ENCODE measurements around the gene PRR14L.

PRR14L gene

DNA sequence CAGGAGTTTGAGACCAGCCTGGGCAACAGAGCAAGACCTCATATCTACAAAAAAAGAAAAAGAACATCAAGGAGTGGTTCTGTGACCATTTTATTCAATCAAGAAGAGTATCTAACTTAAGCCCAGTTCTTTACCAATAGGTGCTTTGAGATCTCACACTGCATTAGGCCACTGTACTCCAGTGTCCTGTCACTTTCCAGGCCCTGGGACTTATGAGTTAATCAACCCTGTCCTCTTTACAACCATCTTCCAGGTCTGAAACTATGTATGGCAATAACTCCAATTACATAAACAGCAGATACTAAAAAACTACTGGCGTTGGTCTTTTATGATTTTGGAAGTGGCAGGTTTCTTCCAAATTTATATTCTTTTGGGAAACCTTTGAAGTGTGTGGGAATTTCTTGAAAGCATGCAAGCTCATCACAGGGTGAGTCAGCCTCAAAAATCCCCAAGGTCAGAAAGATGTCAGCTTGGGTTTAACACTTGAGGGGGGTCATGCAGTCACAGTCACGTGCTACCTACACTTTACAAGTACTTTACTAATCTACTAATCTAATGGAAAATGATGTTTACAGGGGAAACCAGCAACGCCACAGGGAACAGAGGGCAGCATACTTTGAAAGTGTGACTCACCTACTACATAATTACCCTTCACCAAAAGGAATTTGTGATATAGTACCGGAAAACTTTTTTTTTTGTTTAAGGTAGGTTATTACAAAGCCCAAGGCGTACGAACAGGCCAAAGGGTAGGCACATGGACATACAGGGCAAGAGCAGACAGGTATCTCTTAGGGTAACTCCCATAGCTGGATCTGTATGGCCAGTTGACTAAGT is 103.5 kb downstream of the PRR14L start:
- POLR2A ChIA-PET = interaction anchor here (3.3 kb wide), 1 partner anchor 15 kb away, joined by 16 read pairs; the partner anchor contains the start of gene PISD
- TF ChIP-seq ARNT (IDR thresholded peaks at IDR 0.05) (no peak), SUZ12 (IDR thresholded peaks at IDR 0.05) (no peak), HDGF (IDR thresholded peaks at IDR 0.05; ENCODE audit: borderline replicate concordance) (no peak), NFRKB (IDR thresholded peaks at IDR 0.05) (no peak), FOXM1 (IDR thresholded peaks at IDR 0.05; ENCODE audit: borderline replicate concordance) (no peak), ELF4 (IDR thresholded peaks at IDR 0.05) (no peak), BHLHE40 (IDR thresholded peaks at IDR 0.05; ENCODE audit: borderline replicate concordance) (no peak), FOXA1 (IDR thresholded peaks at IDR 0.05) (no peak), L3MBTL2 (conservative IDR thresholded peaks at IDR 0.05) (no peak), ZNF384 (IDR thresholded peaks at IDR 0.05) (no peak)
- TF ChIP-seq, protein P1, sequence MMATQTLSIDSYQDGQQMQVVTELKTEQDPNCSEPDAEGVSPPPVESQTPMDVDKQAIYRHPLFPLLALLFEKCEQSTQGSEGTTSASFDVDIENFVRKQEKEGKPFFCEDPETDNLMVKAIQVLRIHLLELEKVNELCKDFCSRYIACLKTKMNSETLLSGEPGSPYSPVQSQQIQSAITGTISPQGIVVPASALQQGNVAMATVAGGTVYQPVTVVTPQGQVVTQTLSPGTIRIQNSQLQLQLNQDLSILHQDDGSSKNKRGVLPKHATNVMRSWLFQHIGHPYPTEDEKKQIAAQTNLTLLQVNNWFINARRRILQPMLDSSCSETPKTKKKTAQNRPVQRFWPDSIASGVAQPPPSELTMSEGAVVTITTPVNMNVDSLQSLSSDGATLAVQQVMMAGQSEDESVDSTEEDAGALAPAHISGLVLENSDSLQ (IDR thresholded peaks at IDR 0.05) = no peak
- DNase-seq (ENCODE audit: extremely low spot score) = peak; percentile 17
- CTCF ChIA-PET = interaction anchor here (0.7 to 1.4 kb wide), 2 partner anchors 10 to 12 kb away, joined by 3 to 4 read pairs; no protein-coding TSS in a partner anchor

DNA sequence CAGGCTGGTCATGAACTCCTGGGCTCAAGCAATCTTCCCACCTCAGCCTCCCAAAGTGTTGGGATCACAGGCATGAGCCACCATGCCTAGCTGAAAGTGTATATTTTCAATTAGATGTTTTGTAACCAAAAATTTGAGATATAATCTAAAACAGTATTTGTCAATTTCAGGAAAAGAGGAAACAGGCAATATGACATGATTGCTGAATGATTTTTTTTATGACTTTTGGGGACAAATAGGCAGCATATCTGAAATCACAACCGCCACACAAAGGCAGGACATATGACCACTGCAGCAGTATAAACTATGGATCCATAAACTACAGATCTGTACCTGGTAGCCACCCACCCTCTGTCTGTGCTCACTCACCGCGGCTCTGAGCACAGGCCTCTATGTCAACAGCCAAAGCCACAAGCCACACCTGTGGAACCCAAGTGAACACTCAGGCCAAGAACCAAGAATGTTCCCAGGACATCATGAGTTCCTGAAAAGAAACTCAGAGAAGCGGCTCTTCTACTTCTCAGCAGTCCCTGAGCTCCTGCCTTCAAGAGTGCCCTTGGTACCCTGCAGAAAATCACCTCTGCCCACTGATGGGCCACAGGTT is 110.4 kb downstream of the PRR14L start:
- TF ChIP-seq HDGF (IDR thresholded peaks at IDR 0.05; ENCODE audit: borderline replicate concordance) = no peak
- TF ChIP-seq ELF4 (IDR thresholded peaks at IDR 0.05) = no peak
- TF ChIP-seq TARDBP (IDR thresholded peaks at IDR 0.05) = no peak
- no peak for TF ChIP-seq L3MBTL2 (conservative IDR thresholded peaks at IDR 0.05)
- TF ChIP-seq ZNF384 (IDR thresholded peaks at IDR 0.05) = no peak
- no peak for TF ChIP-seq NFRKB (IDR thresholded peaks at IDR 0.05)
- DNase-seq (ENCODE audit: extremely low spot score) = no peak
- ChIA-PET POLR2A (interaction anchor here (1.0 kb wide), 1 partner anchor 22 kb away, joined by 7 read pairs; the partner anchor contains the start of gene PISD), CTCF (interaction anchor here (0.6 kb wide), 1 partner anchor 334 kb away, joined by 3 read pairs; no protein-coding TSS in a partner anchor)

DNA sequence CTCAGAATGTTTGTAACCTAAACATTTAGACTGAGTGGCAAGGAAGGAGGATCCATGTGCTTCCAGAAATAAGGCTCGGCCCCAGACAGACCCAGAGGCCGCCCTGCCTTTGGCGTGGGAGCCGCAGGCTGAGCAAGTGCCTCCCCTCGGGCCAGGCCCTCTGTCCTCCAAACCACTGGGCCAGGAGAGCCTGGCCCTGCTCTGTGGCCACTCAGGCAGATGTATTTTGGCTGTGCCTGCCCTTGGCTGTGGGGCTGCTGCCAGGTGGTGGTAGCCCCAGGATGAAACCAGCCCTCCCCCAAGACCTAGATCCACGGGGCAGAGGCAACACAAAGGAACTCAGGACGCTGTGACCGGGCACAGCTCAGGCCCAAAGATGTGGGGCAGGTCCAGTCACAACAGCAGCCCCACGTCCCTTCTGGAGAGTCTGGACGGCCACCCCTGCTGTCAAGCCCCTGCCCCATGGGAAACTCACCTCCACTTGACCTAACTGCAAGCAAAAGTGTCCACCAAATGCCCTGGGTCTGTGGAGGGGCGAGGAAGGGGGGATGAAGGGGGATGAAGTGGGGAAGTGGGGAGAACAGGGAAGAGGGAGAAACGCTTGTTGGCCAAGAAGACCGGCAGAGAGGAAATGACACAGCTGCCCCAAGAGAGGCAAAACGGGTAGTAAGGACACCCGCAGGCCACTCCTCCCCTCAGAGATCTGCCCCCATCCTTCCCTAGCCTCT is 111.9 kb downstream of the PRR14L start:
- ChIA-PET POLR2A (no interaction called here), CTCF (no interaction called here)
- no peak for DNase-seq (ENCODE audit: extremely low spot score)
- TF ChIP-seq NFRKB (IDR thresholded peaks at IDR 0.05) = no peak
- no peak for TF ChIP-seq FOXM1 (IDR thresholded peaks at IDR 0.05; ENCODE audit: borderline replicate concordance)
- no peak for TF ChIP-seq ARNT (IDR thresholded peaks at IDR 0.05)

DNA sequence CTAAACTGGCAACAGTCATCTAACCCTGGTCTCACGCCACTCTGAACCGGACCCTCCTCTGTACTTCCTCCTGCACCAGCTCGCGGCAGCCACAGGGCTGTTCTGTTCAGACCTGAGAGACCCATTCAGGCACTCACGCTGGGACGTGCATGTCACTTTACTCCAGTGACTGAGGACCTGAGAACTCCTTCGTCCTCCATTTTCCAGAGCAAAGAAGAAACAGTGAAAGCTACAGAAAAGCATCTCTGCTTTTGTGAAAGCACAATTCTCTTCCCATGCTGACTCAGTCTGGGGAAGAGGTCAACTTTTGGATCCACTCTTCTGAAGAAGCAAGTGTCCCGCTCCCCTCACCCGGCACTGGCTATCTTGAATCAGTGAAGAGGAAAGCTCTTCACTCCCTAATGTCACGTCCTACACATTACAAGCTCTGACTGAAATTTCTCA is 112.5 kb downstream of the PRR14L start:
- TF ChIP-seq NFRKB (IDR thresholded peaks at IDR 0.05) = no peak
- no peak for TF ChIP-seq SUZ12 (IDR thresholded peaks at IDR 0.05)
- no peak for TF ChIP-seq HDGF (IDR thresholded peaks at IDR 0.05; ENCODE audit: borderline replicate concordance)
- TF ChIP-seq FOXA1 (IDR thresholded peaks at IDR 0.05) = no peak
- no peak for TF ChIP-seq SP1 (IDR thresholded peaks at IDR 0.05)
- no peak for TF ChIP-seq L3MBTL2 (conservative IDR thresholded peaks at IDR 0.05)
- TF ChIP-seq ZNF384 (IDR thresholded peaks at IDR 0.05) = no peak
- no peak for TF ChIP-seq LEF1 (IDR thresholded peaks at IDR 0.05; ENCODE audit: borderline replicate concordance)
- TF ChIP-seq ELF4 (IDR thresholded peaks at IDR 0.05) = no peak
- TF ChIP-seq, protein P1 (IDR thresholded peaks at IDR 0.05) = no peak
- ChIA-PET POLR2A (no interaction called here), CTCF (interaction anchor here (1.2 kb wide), 1 partner anchor 333 kb away, joined by 3 read pairs; no protein-coding TSS in a partner anchor)
- DNase-seq (ENCODE audit: extremely low spot score) = no peak

DNA sequence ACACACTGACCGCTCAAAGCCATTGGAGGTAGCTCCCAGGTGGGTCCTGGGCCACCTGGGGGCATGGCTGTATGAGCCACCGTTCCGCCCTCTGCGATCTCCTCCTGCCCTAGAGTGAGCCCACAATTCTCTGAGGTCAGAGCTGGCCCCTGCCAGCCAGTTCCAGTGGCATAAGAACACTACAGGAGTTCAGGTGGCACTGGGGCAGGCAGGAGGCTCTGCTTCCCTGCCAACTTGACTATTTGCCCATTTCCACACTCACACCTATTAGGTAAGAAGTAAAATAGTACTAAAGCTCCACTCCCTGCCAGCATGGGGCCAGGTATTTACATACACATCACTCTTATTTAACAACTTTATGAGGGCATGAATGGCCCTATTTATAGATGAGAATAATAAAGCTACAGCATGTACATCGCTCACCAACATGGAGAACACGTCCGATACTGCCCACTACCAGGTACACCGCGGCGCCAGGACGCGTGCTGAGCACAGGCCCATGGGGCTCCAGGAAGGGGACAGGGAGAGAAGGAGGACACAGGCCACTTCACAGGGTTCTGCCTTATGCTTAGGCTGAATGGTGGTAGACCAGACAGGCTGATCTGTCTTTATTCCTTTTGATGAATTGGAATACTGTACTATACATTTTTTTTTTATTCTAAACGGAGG is 114.2 kb downstream of the PRR14L start:
- CTCF ChIA-PET = interaction anchor here (0.5 to 1.7 kb wide), 2 partner anchors 11 to 335 kb away, joined by 3 to 4 read pairs; no protein-coding TSS in a partner anchor
- POLR2A ChIA-PET = interaction anchor here (1.0 to 1.9 kb wide), 2 partner anchors 26 to 289 kb away, joined by 3 to 6 read pairs; partner anchors contain the start of genes PATZ1 and PISD
- no peak for DNase-seq (ENCODE audit: extremely low spot score)
- TF ChIP-seq, protein P1 (IDR thresholded peaks at IDR 0.05) = no peak
- TF ChIP-seq BHLHE40 (IDR thresholded peaks at IDR 0.05; ENCODE audit: borderline replicate concordance) (no peak), CTBP1 (IDR thresholded peaks at IDR 0.05; ENCODE audit: borderline replicate concordance) (no peak), ARNT (IDR thresholded peaks at IDR 0.05) (no peak), LEF1 (IDR thresholded peaks at IDR 0.05; ENCODE audit: borderline replicate concordance) (no peak), TARDBP (IDR thresholded peaks at IDR 0.05) (no peak), FOXK2 (IDR thresholded peaks at IDR 0.05) (no peak), FOXM1 (IDR thresholded peaks at IDR 0.05; ENCODE audit: borderline replicate concordance) (no peak), L3MBTL2 (conservative IDR thresholded peaks at IDR 0.05) (no peak), FOXA1 (IDR thresholded peaks at IDR 0.05) (no peak), HDGF (IDR thresholded peaks at IDR 0.05; ENCODE audit: borderline replicate concordance) (no peak), SUZ12 (IDR thresholded peaks at IDR 0.05) (no peak), ZNF384 (IDR thresholded peaks at IDR 0.05) (no peak), NFRKB (IDR thresholded peaks at IDR 0.05) (no peak), SP1 (IDR thresholded peaks at IDR 0.05) (no peak)

All from HEK293T (cell line).